HG03108 (cell line): ENCODE results near the gene ACSL3.

Experiments
- ATAC-seq: cut with Tn5 transposase; IDR thresholded peaks from one replicate; pipeline ENCODE4 v1.9.1; 2021; ENCODE audit warnings: moderate library complexity; ENCODE audit not compliant: unreplicated experiment

ACSL3 gene

GRCh38 chr2:222878877-222879603 is 18.2 kb downstream of the ACSL3 start:
- ATAC-seq = no peak

GRCh38 chr2:222879604-222879933 is 18.7 kb downstream of the ACSL3 start:
- no peak for ATAC-seq

GRCh38 chr2:222882484-222882928 is 21.7 kb downstream of the ACSL3 start:
- ATAC-seq = no peak

- no peak for ATAC-seq
These were observed 22.6 kb downstream of the ACSL3 start for GRCh38 chr2:222883420-222883819.

GRCh38 chr2:222884114-222884771 is 23.4 kb downstream of the ACSL3 start:
- ATAC-seq = no peak

GRCh38 chr2:222884805-222885424 is 24.1 kb downstream of the ACSL3 start:
- no peak for ATAC-seq

- no peak for ATAC-seq
These were observed 26.3 kb downstream of the ACSL3 start for GRCh38 chr2:222887124-222887523.

- no peak for ATAC-seq
These were observed 27.9 kb downstream of the ACSL3 start for GRCh38 chr2:222888716-222889115.

- ATAC-seq = no peak
These were observed 31.1 kb downstream of the ACSL3 start for GRCh38 chr2:222891890-222892289.

- no peak for ATAC-seq
These were observed 31.5 kb downstream of the ACSL3 start for GRCh38 chr2:222892321-222892720.

GRCh38 chr2:222892761-222893160 is 31.9 kb downstream of the ACSL3 start:
- ATAC-seq = no peak

- no peak for ATAC-seq
These were observed 32.9 kb downstream of the ACSL3 start for GRCh38 chr2:222893716-222894115.

GRCh38 chr2:222895144-222895543 is 34.3 kb downstream of the ACSL3 start:
- no peak for ATAC-seq

GRCh38 chr2:222897898-222898297 is 37.1 kb downstream of the ACSL3 start:
- ATAC-seq = no peak

GRCh38 chr2:222899413-222900181 is 38.8 kb downstream of the ACSL3 start:
- ATAC-seq = no peak

- ATAC-seq = no peak
These were observed 39.5 kb downstream of the ACSL3 start for GRCh38 chr2:222900354-222900753.

- ATAC-seq = no peak
These were observed 41.8 kb downstream of the ACSL3 start for GRCh38 chr2:222902660-222903059.

GRCh38 chr2:222903234-222904220 is 42.7 kb downstream of the ACSL3 start:
- peak; percentile 90 for ATAC-seq

GRCh38 chr2:222904557-222905258 is 43.9 kb downstream of the ACSL3 start:
- no peak for ATAC-seq

- ATAC-seq = no peak
These were observed 46.2 kb downstream of the ACSL3 start for GRCh38 chr2:222907048-222907447.
